Gastrocnemius medialis (tissue), 4 donors: ENCODE data around the gene VAV2.

Experiments
- POLR2A ChIP-seq, 2 donors: fragments of 450-650 bp; IDR thresholded peaks; one replicate each; pipeline ENCODE4 v1.6.1; 2017; ENCODE audit warnings: antibody characterized with exemption in 2 of 2, mild to moderate bottlenecking in 2 of 2, moderate library complexity in 2 of 2
- TF ChIP-seq, protein P1 (sequence below), 5 experiments: fragments of 450-650 bp in 3 of 5; fragments of 200-600 bp in 2 of 5; sonication (generic) in 2 of 5; IDR thresholded peaks in 4 of 5; conservative IDR thresholded peaks in 1 of 5; 1 replicate in 4 of 5; 2 replicates in 1 of 5; pipeline ENCODE4 v1.5.1; 2016 to 2019; ENCODE audit warnings: antibody characterized with exemption in 5 of 5, mild to moderate bottlenecking in 3 of 5, moderate library complexity in 3 of 5

- TF ChIP-seq POLR2A (IDR thresholded peaks at IDR 0.05), result no peak
- TF ChIP-seq, protein P1, sequence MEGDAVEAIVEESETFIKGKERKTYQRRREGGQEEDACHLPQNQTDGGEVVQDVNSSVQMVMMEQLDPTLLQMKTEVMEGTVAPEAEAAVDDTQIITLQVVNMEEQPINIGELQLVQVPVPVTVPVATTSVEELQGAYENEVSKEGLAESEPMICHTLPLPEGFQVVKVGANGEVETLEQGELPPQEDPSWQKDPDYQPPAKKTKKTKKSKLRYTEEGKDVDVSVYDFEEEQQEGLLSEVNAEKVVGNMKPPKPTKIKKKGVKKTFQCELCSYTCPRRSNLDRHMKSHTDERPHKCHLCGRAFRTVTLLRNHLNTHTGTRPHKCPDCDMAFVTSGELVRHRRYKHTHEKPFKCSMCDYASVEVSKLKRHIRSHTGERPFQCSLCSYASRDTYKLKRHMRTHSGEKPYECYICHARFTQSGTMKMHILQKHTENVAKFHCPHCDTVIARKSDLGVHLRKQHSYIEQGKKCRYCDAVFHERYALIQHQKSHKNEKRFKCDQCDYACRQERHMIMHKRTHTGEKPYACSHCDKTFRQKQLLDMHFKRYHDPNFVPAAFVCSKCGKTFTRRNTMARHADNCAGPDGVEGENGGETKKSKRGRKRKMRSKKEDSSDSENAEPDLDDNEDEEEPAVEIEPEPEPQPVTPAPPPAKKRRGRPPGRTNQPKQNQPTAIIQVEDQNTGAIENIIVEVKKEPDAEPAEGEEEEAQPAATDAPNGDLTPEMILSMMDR (IDR thresholded peaks at IDR 0.05 in 4 of 5, conservative IDR thresholded peaks at IDR 0.05 in 1 of 5), result no peak
Observed at GRCh38 chr9:134025606-134026541, 33.8 kb upstream of the VAV2 start.
